ENCODE measurements around the gene FAM81A.

Gene FAM81A

GRCh38 chr15:59432389-59432788, 5.6 kb upstream of the FAM81A start:
- H3K36me3 ChIP-seq = no peaks in the 10 kb centered on the region
- no peak overlapping the region for H3K27ac ChIP-seq
- DNase-seq = no peak
- TF ChIP-seq CTCF (IDR thresholded peaks at IDR 0.05; ENCODE audit: low read depth, low read length) = no peak
- H3K27me3 ChIP-seq (ENCODE audit: insufficient read depth, low read depth, severe bottlenecking) = no peaks in the 10 kb centered on the region
- no peak overlapping the region for H3K4me3 ChIP-seq (ENCODE audit: low read depth, low read length)
- H3K9me3 ChIP-seq (ENCODE audit: severe bottlenecking) = peaks cover 3% of the 10 kb centered on the region

GRCh38 chr15:59434481-59434880, 3.5 kb upstream of the FAM81A start:
- DNase-seq = no peak
- H3K36me3 ChIP-seq = no peaks in the 10 kb centered on the region
- no peaks in the 10 kb centered on the region for H3K27me3 ChIP-seq (ENCODE audit: insufficient read depth, low read depth, severe bottlenecking)
- H3K9me3 ChIP-seq (ENCODE audit: severe bottlenecking) = no peaks in the 10 kb centered on the region
- TF ChIP-seq CTCF (IDR thresholded peaks at IDR 0.05; ENCODE audit: low read depth, low read length) = no peak
- no peak overlapping the region for H3K27ac ChIP-seq
- H3K4me3 ChIP-seq (ENCODE audit: low read depth, low read length) = no peak overlapping the region

GRCh38 chr15:59436774-59437141, 1.2 kb upstream of the FAM81A start:
- H3K27me3 ChIP-seq (ENCODE audit: insufficient read depth, low read depth, severe bottlenecking) = no peaks in the 10 kb centered on the region
- no peak overlapping the region for H3K27ac ChIP-seq
- H3K36me3 ChIP-seq = no peaks in the 10 kb centered on the region
- H3K4me3 ChIP-seq (ENCODE audit: low read depth, low read length) = no peak overlapping the region
- DNase-seq = no peak
- no peak for TF ChIP-seq CTCF (IDR thresholded peaks at IDR 0.05; ENCODE audit: low read depth, low read length)
- H3K9me3 ChIP-seq (ENCODE audit: severe bottlenecking) = no peaks in the 10 kb centered on the region

GRCh38 chr15:59437142-59437816, 707 bp upstream of the FAM81A start:
- Histone ChIP-seq H3K9me3 (ENCODE audit: severe bottlenecking) (no peaks in the 10 kb centered on the region), H3K4me3 (ENCODE audit: low read depth, low read length) (peak overlapping the region; percentile 80), H3K36me3 (no peaks in the 10 kb centered on the region), H3K27ac (no peak overlapping the region), H3K27me3 (ENCODE audit: insufficient read depth, low read depth, severe bottlenecking) (no peaks in the 10 kb centered on the region)
- no peak for DNase-seq
- TF ChIP-seq CTCF (IDR thresholded peaks at IDR 0.05; ENCODE audit: low read depth, low read length) = no peak

- Histone ChIP-seq H3K4me3 (ENCODE audit: low read depth, low read length) (peak overlapping the region; percentile 41), H3K27me3 (ENCODE audit: insufficient read depth, low read depth, severe bottlenecking) (no peaks in the 10 kb centered on the region), H3K27ac (no peak overlapping the region), H3K9me3 (ENCODE audit: severe bottlenecking) (no peaks in the 10 kb centered on the region), H3K36me3 (no peaks in the 10 kb centered on the region)
- DNase-seq = no peak
- no peak for TF ChIP-seq CTCF (IDR thresholded peaks at IDR 0.05; ENCODE audit: low read depth, low read length)
Measured at GRCh38 chr15:59438625-59439290, 772 bp downstream of the FAM81A start.

All from WERI-Rb-1 (cell line).